ENCODE results near the gene RFXAP. TPM values are rescaled to one million over a fixed set of nuclear protein-coding genes. Genes with fewer than 3 reads are reported as not detected.

RFXAP gene
- total and polyA plus RNA-seq, 2 donors (not counting 3 experiments of a cell fraction or from before 2014, with no cell fraction given), result 3.0 to 7.2 TPM

- CTCF ChIA-PET, result interaction anchor here (0.9 to 2.7 kb wide), 2 partner anchors 15 to 108 kb away, joined by 3 to 9 read pairs; no protein-coding TSS in a partner anchor
- no peak overlapping the region for H3K4me2 ChIP-seq (ENCODE audit: insufficient read depth, low read length)
- no peaks in the 10 kb centered on the region for H3K9me3 ChIP-seq (replicated peaks; ENCODE audit: control insufficient read depth, insufficient read depth, low read length)
- BruUV-seq (replicated peaks), result no TSS peak
- POLR2A ChIA-PET, result no interaction called here
- no peak overlapping the region for H2AFZ ChIP-seq (ENCODE audit: low read depth, low read length)
- H3K27me3 ChIP-seq (ENCODE audit: control insufficient read depth in 2 of 2, insufficient read depth in 2 of 2, low read length in 2 of 2), result no peaks in the 10 kb centered on the region
- no peaks in the 10 kb centered on the region for H3K79me2 ChIP-seq (ENCODE audit: control insufficient read depth, insufficient read depth, low read length)
- no peak overlapping the region for H3K27ac ChIP-seq (ENCODE audit: insufficient read depth, low read depth, low read length)
- intact Hi-C loops (cut with micrococcal nuclease), result no loop called here
- DNase-seq (ENCODE audit: low read depth, low spot score) (no peak), FAIRE-seq (no peak)
- no peaks in the 10 kb centered on the region for H3K4me1 ChIP-seq (ENCODE audit: control insufficient read depth, extremely low read depth, insufficient read depth, low read length)
- no peaks in the 10 kb centered on the region for H3K9me1 ChIP-seq (replicated peaks; ENCODE audit: control insufficient read depth, extremely low read depth, insufficient read depth, low read length)
- H3K4me3 ChIP-seq (replicated peaks in 1 of 3; ENCODE audit: insufficient read depth in 1 of 3, low read depth in 1 of 3, low read length in 3 of 3), result no peak overlapping the region
- no peak overlapping the region for H3K9ac ChIP-seq (replicated peaks; ENCODE audit: extremely low read depth, insufficient read depth, low read length)
- dilution Hi-C loops (cut with MboI; ENCODE audit: extremely low pct_ligation_motif_present, low sequenced_read_pairs), result loop anchor here (25.0 kb wide), 1 partner anchor 115 kb away; the partner anchor contains the start of gene ALG5
- H4K20me1 ChIP-seq (replicated peaks; ENCODE audit: control insufficient read depth, extremely low read depth, insufficient read depth, low read length), result no peaks in the 10 kb centered on the region
- H3K36me3 ChIP-seq (ENCODE audit: control insufficient read depth in 2 of 2, extremely low read depth in 1 of 2, insufficient read depth in 2 of 2, low read length in 2 of 2), result peaks cover 0 to 8% of the 10 kb centered on the region in 2 experiments
- TF ChIP-seq MYC (IDR thresholded peaks at IDR 0.05; ENCODE audit: low read depth, low read length) (no peak), CTCF (IDR thresholded peaks at IDR 0.05; ENCODE audit: extremely low read depth in 1 of 2, insufficient read depth in 1 of 2, low read depth in 1 of 2, low read length in 2 of 2) (no peak)
Observed at GRCh38 chr13:36872621-36873020, 53.6 kb downstream of the RFXAP start.

- no peaks in the 10 kb centered on the region for H3K27me3 ChIP-seq (ENCODE audit: control insufficient read depth in 2 of 2, insufficient read depth in 2 of 2, low read length in 2 of 2)
- TF ChIP-seq POLR2AphosphoS5 (IDR thresholded peaks at IDR 0.05; ENCODE audit: insufficient read depth, low read depth, low read length) (no peak), MAX (IDR thresholded peaks at IDR 0.05; ENCODE audit: insufficient read depth, insufficient read length) (no peak), GATA2 (IDR thresholded peaks at IDR 0.05; ENCODE audit: insufficient read depth, insufficient read length, low read depth, low read length) (no peak), JUN (IDR thresholded peaks at IDR 0.05; ENCODE audit: borderline replicate concordance, insufficient read depth, insufficient read length, low read depth) (no peak), MYC (IDR thresholded peaks at IDR 0.05; ENCODE audit: low read depth, low read length) (no peak), POLR2A (IDR thresholded peaks at IDR 0.05; ENCODE audit: low read depth, low read length) (no peak), CTCF (IDR thresholded peaks at IDR 0.05; ENCODE audit: extremely low read depth in 1 of 2, insufficient read depth in 1 of 2, low read depth in 1 of 2, low read length in 2 of 2) (no peak), FOS (IDR thresholded peaks at IDR 0.05; ENCODE audit: borderline replicate concordance, insufficient read depth, low read length) (no peak), EZH2 (IDR thresholded peaks at IDR 0.05; ENCODE audit: borderline replicate concordance, low read depth, low read length, severe bottlenecking) (no peak)
- no peak overlapping the region for H3K9ac ChIP-seq (replicated peaks; ENCODE audit: extremely low read depth, insufficient read depth, low read length)
- H3K27ac ChIP-seq (ENCODE audit: insufficient read depth, low read depth, low read length), result no peak overlapping the region
- ChIA-PET POLR2A (no interaction called here), CTCF (interaction anchor here (3.6 kb wide), 1 partner anchor 17 kb away, joined by 22 read pairs; no protein-coding TSS in a partner anchor)
- dilution Hi-C loops (cut with MboI; ENCODE audit: extremely low pct_ligation_motif_present, low sequenced_read_pairs), result no loop called here
- H3K9me3 ChIP-seq (replicated peaks; ENCODE audit: control insufficient read depth, insufficient read depth, low read length), result no peaks in the 10 kb centered on the region
- intact Hi-C loops (cut with micrococcal nuclease), result no loop called here
- H3K4me2 ChIP-seq (ENCODE audit: insufficient read depth, low read length), result no peak overlapping the region
- no peaks in the 10 kb centered on the region for H4K20me1 ChIP-seq (replicated peaks; ENCODE audit: control insufficient read depth, extremely low read depth, insufficient read depth, low read length)
- H2AFZ ChIP-seq (ENCODE audit: low read depth, low read length), result no peak overlapping the region
- H3K36me3 ChIP-seq (ENCODE audit: control insufficient read depth in 2 of 2, extremely low read depth in 1 of 2, insufficient read depth in 2 of 2, low read length in 2 of 2), result peaks cover 0 to 7% of the 10 kb centered on the region in 2 experiments
- no peaks in the 10 kb centered on the region for H3K79me2 ChIP-seq (ENCODE audit: control insufficient read depth, insufficient read depth, low read length)
- BruUV-seq (replicated peaks), result no TSS peak
- H3K4me1 ChIP-seq (ENCODE audit: control insufficient read depth, extremely low read depth, insufficient read depth, low read length), result no peaks in the 10 kb centered on the region
- FAIRE-seq (no peak), DNase-seq (ENCODE audit: low read depth, low spot score) (no peak)
- H3K9me1 ChIP-seq (replicated peaks; ENCODE audit: control insufficient read depth, extremely low read depth, insufficient read depth, low read length), result no peaks in the 10 kb centered on the region
- no peak overlapping the region for H3K4me3 ChIP-seq (replicated peaks in 1 of 3; ENCODE audit: insufficient read depth in 1 of 3, low read depth in 1 of 3, low read length in 3 of 3)
Observed at GRCh38 chr13:36875431-36875830, 56.4 kb downstream of the RFXAP start.
